GM23338 (cell line): ENCODE measurements around the gene ZNRF2. TPM values are rescaled to one million over a fixed set of nuclear protein-coding genes. Genes with fewer than 3 reads are reported as not detected.

Source experiments
- ATAC-seq: fragments of 200-7000 bp; cut with Tn5 transposase; 3 replicates; pipeline ENCODE4 v1.9.1; 2020
- DNase-seq: peaks from one replicate; pipeline ENCODE4 v3.0.0-alpha.2; 2015; ENCODE audit warnings: low spot score
- H2AFZ ChIP-seq: fragments of 200-600 bp; sonication (generic); 2 replicates; pipeline ENCODE4 v1.8.0; 2016; ENCODE audit warnings: antibody characterized with exemption, mild to moderate bottlenecking, moderate library complexity
- H3F3A ChIP-seq: fragments of 200-600 bp; sonication (generic); replicated peaks from 2 replicates; pipeline ENCODE4 v1.8.0; 2017; ENCODE audit warnings: antibody characterized with exemption, mixed run types, low read depth
- H3K27ac ChIP-seq: fragments of 200-600 bp; sonication (generic); 2 replicates; pipeline ENCODE4 v1.6.1; 2016; ENCODE audit warnings: low read depth
- H3K27me3 ChIP-seq: fragments of 200-600 bp; sonication (generic); 2 replicates; pipeline ENCODE4 v1.8.0; 2016; ENCODE audit warnings: mild to moderate bottlenecking, mixed run types, moderate library complexity; ENCODE audit not compliant: insufficient read depth
- H3K36me3 ChIP-seq: fragments of 200-600 bp; sonication (generic); 2 replicates; pipeline ENCODE4 v1.8.0; 2016; ENCODE audit warnings: mild to moderate bottlenecking; ENCODE audit not compliant: insufficient read depth
- H3K4me1 ChIP-seq: fragments of 200-600 bp; sonication (generic); 2 replicates; pipeline ENCODE4 v1.8.0; 2016; ENCODE audit warnings: mild to moderate bottlenecking, moderate library complexity; ENCODE audit not compliant: insufficient read depth
- H3K4me2 ChIP-seq: fragments of 200-600 bp; sonication (generic); 2 replicates; pipeline ENCODE4 v1.7.1; 2017; ENCODE audit warnings: mixed run types
- H3K4me3 ChIP-seq: fragments of 200-600 bp; sonication (generic); 2 replicates; pipeline ENCODE4 v1.6.1; 2016; ENCODE audit warnings: mixed run types
- H3K79me2 ChIP-seq: fragments of 200-600 bp; sonication (generic); replicated peaks from 2 replicates; pipeline ENCODE4 v1.8.0; 2017; ENCODE audit warnings: mild to moderate bottlenecking; ENCODE audit not compliant: insufficient read depth
- H3K9me2 ChIP-seq: fragments of 200-600 bp; sonication (generic); 2 replicates; pipeline ENCODE4 v1.8.0; 2017; ENCODE audit not compliant: insufficient read depth
- H4K20me1 ChIP-seq: fragments of 200-600 bp; sonication (generic); replicated peaks from 2 replicates; pipeline ENCODE4 v1.8.0; 2017; ENCODE audit warnings: mild to moderate bottlenecking; ENCODE audit not compliant: insufficient read depth
- H3K27ac Mint-ChIP-seq: 2 replicates; pipeline ENCODE4 v1.8.0; 2020; ENCODE audit warnings: inconsistent platforms, mild to moderate bottlenecking, moderate library complexity, mixed read lengths
- H3K27me3 Mint-ChIP-seq: 3 replicates; pipeline ENCODE4 v1.8.0; 2022; ENCODE audit warnings: low read depth, mild to moderate bottlenecking, moderate library complexity, mixed read lengths, inconsistent platforms; ENCODE audit not compliant: insufficient read depth, poor library complexity
- H3K36me3 Mint-ChIP-seq: 3 replicates; pipeline ENCODE4 v1.8.0; 2021; ENCODE audit warnings: low read depth, mild to moderate bottlenecking, inconsistent platforms, moderate library complexity, mixed read lengths
- H3K4me1 Mint-ChIP-seq: 3 replicates; pipeline ENCODE4 v1.8.0; 2020; ENCODE audit warnings: mild to moderate bottlenecking, inconsistent platforms, mixed read lengths
- H3K4me3 Mint-ChIP-seq: 3 replicates; pipeline ENCODE4 v1.8.0; 2021; ENCODE audit warnings: moderate library complexity, mild to moderate bottlenecking, inconsistent platforms, mixed read lengths
- H3K9me3 Mint-ChIP-seq: 3 replicates; pipeline ENCODE4 v1.8.0; 2020; ENCODE audit warnings: moderate library complexity, mild to moderate bottlenecking, inconsistent platforms, mixed read lengths
- CREB1 ChIP-seq: fragments of 250-450 bp; sonication (Bioruptor Pico); IDR thresholded peaks from 2 replicates; pipeline ENCODE4 v1.5.0; 2020; ENCODE audit warnings: low read depth, mild to moderate bottlenecking, moderate library complexity
- ETS1 ChIP-seq: IDR thresholded peaks from 2 replicates; pipeline ENCODE4 v1.6.1; 2016; ENCODE audit warnings: antibody characterized with exemption
- EZH2phosphoT487 ChIP-seq: fragments of 200-600 bp; sonication (generic); IDR thresholded peaks from one replicate; pipeline ENCODE4 v1.8.1; 2018; ENCODE audit warnings: antibody characterized with exemption; ENCODE audit not compliant: unreplicated experiment
- POLR2AphosphoS5 ChIP-seq: IDR thresholded peaks from 2 replicates; pipeline ENCODE4 v1.6.1; 2016; ENCODE audit warnings: antibody characterized with exemption, low read depth
- STAT1 ChIP-seq: IDR thresholded peaks from one replicate; pipeline ENCODE4 v1.6.1; 2016; ENCODE audit warnings: antibody characterized with exemption; ENCODE audit not compliant: unreplicated experiment
- ZNF331 ChIP-seq: fragments of 250-450 bp; sonication (Bioruptor Pico); IDR thresholded peaks from 2 replicates; pipeline ENCODE4 v1.5.0; 2020; ENCODE audit warnings: low read depth, mild to moderate bottlenecking, moderate library complexity
- ZNF462 ChIP-seq: fragments of 250-450 bp; sonication (Bioruptor Pico); IDR thresholded peaks from 2 replicates; pipeline ENCODE4 v1.5.0; 2020; ENCODE audit warnings: mild to moderate bottlenecking, moderate library complexity
- polyA plus RNA-seq: library from polyadenylated mRNA; unstranded; fragments of >200 nt; fragmentation: Nextera tagmentation; extraction: Ambion mirVana; gene quantifications from 2 replicates; pipeline ENCODE4 v1.2.1, GENCODE V29; 2016
- total RNA-seq: library from RNA; depleted of rRNA; stranded (reverse); fragments of >200 nt; shearing (Covaris generic); gene quantifications from 2 replicates; pipeline ENCODE4 v1.2.3, GENCODE V29; 2014

Gene ZNRF2
- total and polyA plus RNA-seq, 2 experiments from 2014 or later = 6.0 to 34.7 TPM

- no peak for TF ChIP-seq POLR2AphosphoS5
- TF ChIP-seq ZNF462 (CRISPR knock-in tag) = no peak
- no peak for TF ChIP-seq ETS1
- TF ChIP-seq CREB1 = no peak
- TF ChIP-seq STAT1 = no peak
- TF ChIP-seq ZNF331 (CRISPR knock-in tag) = no peak
- no peak for TF ChIP-seq EZH2phosphoT487
- Mint-ChIP-seq H3K27ac (no peak overlapping the region), H3K4me3 (no peak overlapping the region), H3K4me1 (no peaks in the 10 kb centered on the region), H3K9me3 (no peaks in the 10 kb centered on the region), H3K27me3 (no peaks in the 10 kb centered on the region), H3K36me3 (no peaks in the 10 kb centered on the region)
- Histone ChIP-seq H3K27ac (no peak overlapping the region), H3K27me3 (no peaks in the 10 kb centered on the region), H3F3A (no peaks in the 10 kb centered on the region), H3K4me3 (no peak overlapping the region), H3K4me2 (no peak overlapping the region), H3K79me2 (no peaks in the 10 kb centered on the region), H4K20me1 (no peaks in the 10 kb centered on the region), H3K4me1 (no peaks in the 10 kb centered on the region), H3K9me2 (peaks cover 2% of the 10 kb centered on the region; the same call in 1 of the 2 replicates), H3K36me3 (no peaks in the 10 kb centered on the region), H2AFZ (no peak overlapping the region)
- ATAC-seq = no peak
- no peak for DNase-seq
Measured at GRCh38 chr7:30253796-30254165, 30.6 kb upstream of the ZNRF2 start.
